ENCODE results near the gene PNP. TPM values are rescaled to one million over a fixed set of nuclear protein-coding genes. Genes with fewer than 3 reads are reported as not detected.
A peak's percentile ranks its signal among the peaks of the same experiment; 100 is the strongest.

The PNP gene
- polyA plus RNA-seq, 3 donors: 63.2 to 112 (median 67.5) TPM

DNA sequence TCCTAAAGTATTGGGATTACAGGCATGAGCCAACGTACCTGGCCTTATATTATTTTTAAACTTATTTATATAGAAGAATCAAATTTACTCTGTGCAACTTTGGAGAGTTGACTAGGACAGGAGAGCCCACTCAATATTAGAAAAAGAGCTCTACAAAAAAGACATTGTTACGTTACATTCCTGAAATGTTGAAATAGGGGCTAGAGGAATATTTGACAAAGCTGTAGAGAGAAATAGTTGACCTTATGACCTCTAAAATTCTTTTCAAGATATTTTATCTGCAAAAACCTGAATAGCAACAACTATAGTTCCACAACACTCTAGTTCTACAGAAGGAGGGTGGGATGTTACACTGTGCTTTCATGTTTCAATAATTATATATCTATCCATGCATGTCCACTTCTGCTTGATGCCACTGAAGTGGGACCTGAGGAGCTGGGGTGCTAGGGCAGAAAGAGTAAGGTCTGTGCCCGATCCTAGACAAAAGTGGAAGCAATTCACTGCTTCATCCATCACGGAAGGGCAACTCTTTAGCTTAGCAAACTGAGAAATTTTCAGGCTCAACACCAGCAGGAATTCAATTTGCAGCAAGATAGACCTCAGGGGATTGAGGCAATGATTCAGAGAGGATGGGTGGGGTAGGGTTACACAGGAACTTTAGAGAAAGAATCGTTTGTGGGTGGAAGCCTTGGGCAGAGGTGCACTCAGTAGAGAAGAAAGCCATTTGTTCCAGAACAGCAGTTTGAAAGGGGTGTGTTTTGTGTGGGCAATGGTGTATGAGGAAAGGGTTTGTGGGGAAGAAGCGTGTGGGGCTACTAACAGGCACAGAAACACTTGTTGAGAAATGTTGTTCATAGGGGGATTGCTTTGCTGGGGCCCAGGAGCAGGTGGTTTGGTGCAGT is 20.1 kb downstream of the PNP start:
- intact Hi-C loops (cut with micrococcal nuclease): loop anchor here in 1 of 2 donors (5.0 kb wide), 1 partner anchor 57 kb away; no protein-coding TSS in a partner anchor
- Mint-ChIP-seq H3K9me3 (peaks cover 0 to 2% (median 0%) of the 10 kb centered on the region in 7 donors), H3K4me3 (peak overlapping the region in 1 of 2 donors; percentile 43), H3K27ac (peak overlapping the region in 6 of 7 donors; percentile 2 to 85 (median 47)), H3K36me3 (no peaks in the 10 kb centered on the region), H3K4me1 (peaks cover 64% of the 10 kb centered on the region), H3K27me3 (ENCODE audit: low read depth in 3 of 3) (no peaks in the 10 kb centered on the region)
- no peaks in the 10 kb centered on the region for H3K79me2 ChIP-seq (ENCODE audit: insufficient read depth, low read length)
- no peaks in the 10 kb centered on the region for H3K36me3 ChIP-seq (replicated peaks in 1 of 2; ENCODE audit: control insufficient read depth in 1 of 2, insufficient read depth in 2 of 2, low read length in 2 of 2)
- H4K20me1 ChIP-seq (ENCODE audit: insufficient read depth, low read length): no peaks in the 10 kb centered on the region
- DNase-seq: no peak
- 4% methylated on average over 2 of the region's 6 CpGs for WGBS (ENCODE audit: insufficient coverage)
- no peaks in the 10 kb centered on the region for H3K9me3 ChIP-seq (replicated peaks in 1 of 2; ENCODE audit: control insufficient read depth in 1 of 2, insufficient read depth in 1 of 2, low read length in 2 of 2)
- peak overlapping the region in 1 of 2 donors; percentile 22 for H3K27ac ChIP-seq (ENCODE audit: low read depth in 1 of 2, low read length in 2 of 2)
- H3K4me2 ChIP-seq (replicated peaks; ENCODE audit: extremely low read depth, low read length, poor library complexity, severe bottlenecking): peak overlapping the region; percentile 20
- H3K9ac ChIP-seq (ENCODE audit: insufficient read depth, low read length, poor library complexity, severe bottlenecking): no peak overlapping the region
- TF ChIP-seq, protein P1, sequence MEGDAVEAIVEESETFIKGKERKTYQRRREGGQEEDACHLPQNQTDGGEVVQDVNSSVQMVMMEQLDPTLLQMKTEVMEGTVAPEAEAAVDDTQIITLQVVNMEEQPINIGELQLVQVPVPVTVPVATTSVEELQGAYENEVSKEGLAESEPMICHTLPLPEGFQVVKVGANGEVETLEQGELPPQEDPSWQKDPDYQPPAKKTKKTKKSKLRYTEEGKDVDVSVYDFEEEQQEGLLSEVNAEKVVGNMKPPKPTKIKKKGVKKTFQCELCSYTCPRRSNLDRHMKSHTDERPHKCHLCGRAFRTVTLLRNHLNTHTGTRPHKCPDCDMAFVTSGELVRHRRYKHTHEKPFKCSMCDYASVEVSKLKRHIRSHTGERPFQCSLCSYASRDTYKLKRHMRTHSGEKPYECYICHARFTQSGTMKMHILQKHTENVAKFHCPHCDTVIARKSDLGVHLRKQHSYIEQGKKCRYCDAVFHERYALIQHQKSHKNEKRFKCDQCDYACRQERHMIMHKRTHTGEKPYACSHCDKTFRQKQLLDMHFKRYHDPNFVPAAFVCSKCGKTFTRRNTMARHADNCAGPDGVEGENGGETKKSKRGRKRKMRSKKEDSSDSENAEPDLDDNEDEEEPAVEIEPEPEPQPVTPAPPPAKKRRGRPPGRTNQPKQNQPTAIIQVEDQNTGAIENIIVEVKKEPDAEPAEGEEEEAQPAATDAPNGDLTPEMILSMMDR (IDR thresholded peaks at IDR 0.05): no peak
- H3K27me3 ChIP-seq (ENCODE audit: control insufficient read depth in 2 of 2, insufficient read depth in 2 of 2, low read length in 2 of 2): no peaks in the 10 kb centered on the region
- peaks cover 50 to 66% of the 10 kb centered on the region in 2 donors for H3K4me1 ChIP-seq (ENCODE audit: control insufficient read depth in 1 of 2, insufficient read depth in 2 of 2, low read length in 2 of 2)
- H3K4me3 ChIP-seq (replicated peaks in 1 of 3; ENCODE audit: low read depth in 2 of 3, low read length in 3 of 3): peak overlapping the region in 1 of 3 experiments; percentile 14
- H2AFZ ChIP-seq (ENCODE audit: insufficient read depth, low read depth, low read length, poor library complexity, severe bottlenecking): peak overlapping the region; percentile 62

- Histone ChIP-seq H3K9me3 (replicated peaks in 1 of 2; ENCODE audit: control insufficient read depth in 1 of 2, insufficient read depth in 1 of 2, low read length in 2 of 2) (no peaks in the 10 kb centered on the region), H3K27me3 (ENCODE audit: control insufficient read depth in 2 of 2, insufficient read depth in 2 of 2, low read length in 2 of 2) (no peaks in the 10 kb centered on the region), H3K36me3 (replicated peaks in 1 of 2; ENCODE audit: control insufficient read depth in 1 of 2, insufficient read depth in 2 of 2, low read length in 2 of 2) (no peaks in the 10 kb centered on the region), H3K4me3 (replicated peaks in 1 of 3; ENCODE audit: low read depth in 2 of 3, low read length in 3 of 3) (no peak overlapping the region), H2AFZ (ENCODE audit: insufficient read depth, low read depth, low read length, poor library complexity, severe bottlenecking) (no peak overlapping the region), H3K9ac (ENCODE audit: insufficient read depth, low read length, poor library complexity, severe bottlenecking) (no peak overlapping the region), H4K20me1 (ENCODE audit: insufficient read depth, low read length) (no peaks in the 10 kb centered on the region), H3K79me2 (ENCODE audit: insufficient read depth, low read length) (no peaks in the 10 kb centered on the region), H3K4me2 (replicated peaks; ENCODE audit: extremely low read depth, low read length, poor library complexity, severe bottlenecking) (no peak overlapping the region), H3K27ac (ENCODE audit: low read depth in 1 of 2, low read length in 2 of 2) (no peak overlapping the region), H3K4me1 (ENCODE audit: control insufficient read depth in 1 of 2, insufficient read depth in 2 of 2, low read length in 2 of 2) (peaks cover 62 to 78% of the 10 kb centered on the region in 2 donors)
- Mint-ChIP-seq H3K4me3 (no peak overlapping the region), H3K36me3 (no peaks in the 10 kb centered on the region), H3K27ac (peak overlapping the region in 3 of 7 donors; percentile 2 to 73 (median 42)), H3K27me3 (ENCODE audit: low read depth in 3 of 3) (peaks cover 0 to 2% (median 0%) of the 10 kb centered on the region in 3 donors), H3K9me3 (peaks cover 0 to 5% (median 3%) of the 10 kb centered on the region in 7 donors), H3K4me1 (peaks cover 76% of the 10 kb centered on the region)
- TF ChIP-seq, protein P1 (IDR thresholded peaks at IDR 0.05): no peak
- DNase-seq: peak in 1 of 3 donors; percentile 26
- 30% methylated on average over 2 of the region's 6 CpGs for WGBS (ENCODE audit: insufficient coverage)
- intact Hi-C loops (cut with micrococcal nuclease): no loop called here
These were observed 21.4 kb downstream of the PNP start for GRCh38 chr14:20490563-20490962.

Data from CD14-positive monocyte (primary cell).